ENCODE measurements around the gene HOMER1.

The HOMER1 gene

GRCh38 chr5:79495311-79495710 lies 18.6 kb downstream of the HOMER1 start:
- CTCF ChIA-PET: no interaction called here
- POLR2A ChIA-PET: no interaction called here
- DNase-seq (ENCODE audit: low read depth, low spot score): no peak
- no peak overlapping the region for H3K4me3 ChIP-seq (ENCODE audit: low read depth, low read length)
- TF ChIP-seq, protein P1, sequence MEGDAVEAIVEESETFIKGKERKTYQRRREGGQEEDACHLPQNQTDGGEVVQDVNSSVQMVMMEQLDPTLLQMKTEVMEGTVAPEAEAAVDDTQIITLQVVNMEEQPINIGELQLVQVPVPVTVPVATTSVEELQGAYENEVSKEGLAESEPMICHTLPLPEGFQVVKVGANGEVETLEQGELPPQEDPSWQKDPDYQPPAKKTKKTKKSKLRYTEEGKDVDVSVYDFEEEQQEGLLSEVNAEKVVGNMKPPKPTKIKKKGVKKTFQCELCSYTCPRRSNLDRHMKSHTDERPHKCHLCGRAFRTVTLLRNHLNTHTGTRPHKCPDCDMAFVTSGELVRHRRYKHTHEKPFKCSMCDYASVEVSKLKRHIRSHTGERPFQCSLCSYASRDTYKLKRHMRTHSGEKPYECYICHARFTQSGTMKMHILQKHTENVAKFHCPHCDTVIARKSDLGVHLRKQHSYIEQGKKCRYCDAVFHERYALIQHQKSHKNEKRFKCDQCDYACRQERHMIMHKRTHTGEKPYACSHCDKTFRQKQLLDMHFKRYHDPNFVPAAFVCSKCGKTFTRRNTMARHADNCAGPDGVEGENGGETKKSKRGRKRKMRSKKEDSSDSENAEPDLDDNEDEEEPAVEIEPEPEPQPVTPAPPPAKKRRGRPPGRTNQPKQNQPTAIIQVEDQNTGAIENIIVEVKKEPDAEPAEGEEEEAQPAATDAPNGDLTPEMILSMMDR (IDR thresholded peaks at IDR 0.05; ENCODE audit: insufficient read depth, low read length, missing control alignments): no peak

- no peak overlapping the region for H3K4me3 ChIP-seq (ENCODE audit: low read depth, low read length)
- CTCF ChIA-PET: interaction anchor here (0.8 to 1.3 kb wide), 2 partner anchors 9 to 361 kb away, joined by 3 to 4 read pairs; no protein-coding TSS in a partner anchor
- TF ChIP-seq, protein P1 (IDR thresholded peaks at IDR 0.05; ENCODE audit: insufficient read depth, low read length, missing control alignments): no peak
- POLR2A ChIA-PET: interaction anchor here (1.3 kb wide), 1 partner anchor 20 kb away, joined by 5 read pairs; the partner anchor contains the start of gene HOMER1
- DNase-seq (ENCODE audit: low read depth, low spot score): no peak
Observed at GRCh38 chr5:79493596-79494345, 20.2 kb downstream of the HOMER1 start.

- ChIA-PET POLR2A (no interaction called here), CTCF (interaction anchor here (1.4 kb wide), 1 partner anchor 358 kb away, joined by 4 read pairs; no protein-coding TSS in a partner anchor)
- DNase-seq (ENCODE audit: low read depth, low spot score): no peak
- H3K4me3 ChIP-seq (ENCODE audit: low read depth, low read length): no peak overlapping the region
- TF ChIP-seq, protein P1 (IDR thresholded peaks at IDR 0.05; ENCODE audit: insufficient read depth, low read length, missing control alignments): no peak
Observed at GRCh38 chr5:79491690-79492317, 22.1 kb downstream of the HOMER1 start.

DNA sequence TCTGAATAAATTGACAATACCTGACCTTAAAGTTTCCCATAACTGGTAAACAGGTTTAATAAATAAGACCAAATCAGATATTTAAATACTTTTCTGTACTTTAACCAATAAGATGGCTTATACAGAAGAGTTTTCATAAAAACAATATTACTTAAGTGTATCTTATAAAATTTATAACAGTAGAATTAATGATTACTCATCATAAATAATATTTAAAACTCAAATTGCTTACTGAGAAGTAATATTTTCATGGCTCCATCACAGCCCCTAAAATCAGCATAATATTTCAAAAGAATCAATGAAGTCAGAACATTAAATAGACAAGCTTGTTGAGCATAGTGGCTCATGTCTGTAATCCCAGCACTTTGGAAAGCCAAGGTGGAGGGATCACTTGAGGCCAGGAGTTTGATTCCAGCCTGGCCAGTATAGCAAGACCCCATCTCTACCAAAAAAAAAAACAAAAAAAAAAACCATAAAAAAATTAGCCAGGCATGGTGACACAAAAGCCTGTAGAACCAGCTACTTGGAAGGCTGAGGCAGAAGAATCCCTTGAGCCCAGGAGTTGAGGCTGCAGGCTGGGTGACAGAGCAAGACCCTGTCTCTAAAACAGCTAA lies 23.5 kb downstream of the HOMER1 start:
- ChIA-PET POLR2A (no interaction called here), CTCF (interaction anchor here (1.1 to 1.4 kb wide), 2 partner anchors 25 to 356 kb away, joined by 3 to 4 read pairs; no protein-coding TSS in a partner anchor)
- no peak for DNase-seq (ENCODE audit: low read depth, low spot score)
- TF ChIP-seq, protein P1 (IDR thresholded peaks at IDR 0.05; ENCODE audit: insufficient read depth, low read length, missing control alignments): no peak
- no peak overlapping the region for H3K4me3 ChIP-seq (ENCODE audit: low read depth, low read length)

DNA sequence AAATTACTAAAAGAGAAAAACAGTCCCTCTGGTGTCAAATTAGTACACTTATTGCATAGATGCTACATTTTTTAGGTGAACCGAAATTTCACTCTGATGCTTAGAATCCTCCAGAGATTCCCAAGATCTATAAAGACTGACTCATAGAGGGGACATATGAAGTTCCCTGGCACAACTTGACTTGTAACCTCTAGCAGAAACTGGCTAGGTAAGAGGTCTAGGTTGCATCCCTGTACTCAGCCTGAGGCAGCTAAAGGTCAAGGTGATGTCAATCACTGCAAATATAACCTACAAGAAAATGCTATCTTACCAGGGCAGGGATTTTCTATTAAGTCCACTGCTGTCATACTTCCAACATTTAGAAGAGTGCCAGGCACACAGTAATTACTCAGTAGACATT lies 24.2 kb downstream of the HOMER1 start:
- TF ChIP-seq, protein P1 (IDR thresholded peaks at IDR 0.05; ENCODE audit: insufficient read depth, low read length, missing control alignments): no peak
- no peak for DNase-seq (ENCODE audit: low read depth, low spot score)
- ChIA-PET CTCF (no interaction called here), POLR2A (interaction anchor here (0.5 kb wide), 1 partner anchor 78 kb away, joined by 3 read pairs; no protein-coding TSS in a partner anchor)
- H3K4me3 ChIP-seq (ENCODE audit: low read depth, low read length): no peak overlapping the region

GRCh38 chr5:79488775-79489174 lies 25.2 kb downstream of the HOMER1 start:
- POLR2A ChIA-PET: no interaction called here
- CTCF ChIA-PET: interaction anchor here (1.2 to 1.7 kb wide), 2 partner anchors 24 to 464 kb away, joined by 9 to 10 read pairs; no protein-coding TSS in a partner anchor
- H3K4me3 ChIP-seq (ENCODE audit: low read depth, low read length): no peak overlapping the region
- no peak for DNase-seq (ENCODE audit: low read depth, low spot score)
- TF ChIP-seq, protein P1 (IDR thresholded peaks at IDR 0.05; ENCODE audit: insufficient read depth, low read length, missing control alignments): no peak
